Right ventricle myocardium superior (tissue), 1 donor: ENCODE results near the gene IRAG1. TPM values are rescaled to one million over a fixed set of nuclear protein-coding genes. Genes with fewer than 3 reads are reported as not detected.
"Not testable (repeated sequence)": the region's sequence is repeated elsewhere in the genome, so short reads cannot be mapped to it uniquely, and the experiment has no call there.

Experiments
- ATAC-seq: fragments of 200-7000 bp; cut with Tn5 transposase; one replicate; pipeline ENCODE4 v1.9.1; 2020; ENCODE audit warnings: mild to moderate bottlenecking; ENCODE audit not compliant: poor library complexity
- DNase-seq: peaks from one replicate; pipeline ENCODE4 v3.0.0-alpha.2; 2020
- intact Hi-C: fragments of 100-400 bp; cut with DNase I; formaldehyde crosslinking; loops from one replicate; pipeline ENCODE4 v1.11.2; 2022
- total RNA-seq: library from RNA; stranded (reverse); fragmentation: NEBNext Ultra II Directional; extraction: Animal tissue kit (Norgen Biotek cat#: 25700); gene quantifications from one replicate; pipeline ENCODE4 v1.2.1, GENCODE V29; 2021
- donor health status: DM: no; HTN: yes; CAD: no; lungs with severe emphysema.

Gene IRAG1
- total RNA-seq, 1 donor from 2014 or later: 4.5 TPM

DNA sequence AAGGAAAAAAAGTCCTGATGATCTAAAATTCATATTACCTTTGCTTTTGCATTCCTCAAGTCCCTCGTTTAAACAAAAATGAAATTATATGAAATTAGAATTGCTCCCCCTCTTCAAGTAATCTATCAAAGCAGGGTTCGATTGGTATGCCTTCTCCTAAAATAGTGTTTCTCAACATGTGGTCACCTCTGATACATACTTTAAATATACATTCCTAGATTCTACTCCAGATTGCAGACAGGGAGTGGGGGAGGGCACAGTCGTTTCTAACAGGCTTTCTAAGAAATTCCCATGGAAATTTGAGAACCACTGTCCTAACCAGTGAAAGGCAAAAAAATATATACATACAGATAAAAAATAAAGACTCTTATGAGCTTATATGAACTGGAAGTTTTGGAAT, 22.6 kb upstream of the IRAG1 start:
- ATAC-seq (no peak), DNase-seq (no peak)
- intact Hi-C loops: no loop called here

DNA sequence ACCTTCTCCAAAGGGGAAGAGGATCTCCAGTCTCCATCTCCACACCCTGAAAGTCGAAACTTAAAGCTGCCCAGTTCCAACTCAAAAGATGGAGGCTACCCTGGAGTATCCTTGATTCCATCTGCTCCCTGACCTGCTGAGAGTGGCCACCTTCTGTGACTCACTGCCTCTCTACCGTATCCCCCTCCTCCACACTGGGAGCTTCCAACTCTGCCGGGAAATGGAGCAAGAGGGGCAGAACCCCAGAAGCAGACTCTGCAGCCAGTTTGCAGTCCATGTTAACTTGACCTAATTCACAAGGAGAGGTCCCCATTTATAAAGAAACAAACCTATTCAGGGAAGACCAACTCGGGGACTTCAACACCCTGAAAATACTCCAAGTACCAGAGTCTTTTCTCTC, 22.0 kb upstream of the IRAG1 start:
- DNase-seq (no peak), ATAC-seq (no peak)
- intact Hi-C loops: no loop called here

DNA sequence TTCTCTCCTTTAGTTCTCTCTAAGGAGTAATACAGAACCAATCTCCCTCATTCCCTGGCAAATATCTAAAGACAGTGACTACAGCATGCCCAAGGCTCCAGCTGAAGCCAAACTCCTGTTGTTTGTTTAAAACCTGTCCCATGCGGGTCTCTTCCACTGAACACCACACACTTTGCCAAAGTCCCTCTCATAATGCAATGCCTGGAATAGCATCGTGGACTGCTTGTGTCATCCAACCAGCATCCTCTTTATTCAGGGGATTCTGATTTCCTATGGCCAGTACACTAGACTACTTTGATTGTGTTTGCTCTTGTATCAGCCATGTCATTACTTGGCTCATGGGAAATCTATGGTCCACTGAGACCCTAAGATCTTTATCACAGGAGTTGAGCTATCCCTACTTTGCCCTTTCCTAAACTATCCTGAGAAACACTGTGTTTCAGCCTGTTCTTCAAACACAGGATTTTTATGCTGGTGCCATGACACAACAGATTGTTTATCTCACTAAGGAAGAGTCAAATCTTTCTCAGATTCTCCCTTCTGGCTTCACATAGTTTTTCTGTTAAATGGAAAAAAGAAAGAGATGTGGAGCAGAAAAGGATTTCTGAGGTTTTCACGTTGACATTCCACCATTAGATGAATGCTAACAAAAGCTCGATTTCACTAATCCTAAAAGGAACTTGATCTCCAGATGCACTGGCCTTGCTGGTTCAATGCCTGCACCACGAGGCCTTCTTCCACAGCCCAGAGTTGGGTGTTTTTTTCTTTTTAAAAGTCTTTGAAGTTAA, 15.9 kb upstream of the IRAG1 start:
- ATAC-seq (no peak), DNase-seq (no peak)
- intact Hi-C loops: no loop called here

DNA sequence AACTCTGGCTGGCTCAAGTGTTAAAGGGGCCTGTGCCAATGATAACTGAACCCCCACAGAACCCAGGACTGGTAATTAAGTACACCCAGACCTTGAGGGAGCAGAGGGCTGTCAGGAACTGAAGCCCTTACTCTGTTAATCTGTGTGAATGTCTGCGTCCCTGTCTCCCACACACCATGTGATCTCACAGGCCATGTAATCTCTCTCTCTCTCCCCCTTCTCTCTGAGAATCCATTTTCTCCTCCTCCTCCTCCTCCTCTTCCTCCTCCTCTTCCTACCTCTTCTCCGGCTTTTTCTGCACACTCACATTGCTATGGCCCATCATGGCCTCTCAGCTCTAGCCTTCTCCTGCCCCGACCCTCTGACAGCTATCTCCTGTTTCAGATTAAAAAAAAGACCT, 14.6 kb upstream of the IRAG1 start:
- intact Hi-C loops: no loop called here
- DNase-seq: no peak
- ATAC-seq: no peak

DNA sequence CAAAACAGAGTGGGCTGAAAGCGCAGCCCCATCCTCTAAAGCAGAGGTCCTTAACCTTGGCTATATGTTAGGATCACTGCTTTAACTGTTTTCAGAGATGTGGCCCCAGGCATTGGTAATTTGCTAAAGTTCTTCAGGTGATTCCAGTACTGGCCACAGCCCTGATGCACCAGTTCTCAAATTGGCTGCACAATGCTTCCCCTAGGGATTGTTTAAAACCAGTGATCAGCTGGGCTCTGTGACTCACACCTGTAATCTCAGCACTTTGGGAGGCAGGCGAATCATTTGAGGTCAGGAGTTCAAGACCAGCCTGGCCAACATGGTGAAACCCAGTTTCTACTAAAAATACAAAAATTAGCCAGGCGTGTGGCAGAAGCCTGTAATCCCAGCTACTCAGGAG, 8.4 kb upstream of the IRAG1 start:
- intact Hi-C loops: no loop called here
- DNase-seq (no peak), ATAC-seq (no peak)

DNA sequence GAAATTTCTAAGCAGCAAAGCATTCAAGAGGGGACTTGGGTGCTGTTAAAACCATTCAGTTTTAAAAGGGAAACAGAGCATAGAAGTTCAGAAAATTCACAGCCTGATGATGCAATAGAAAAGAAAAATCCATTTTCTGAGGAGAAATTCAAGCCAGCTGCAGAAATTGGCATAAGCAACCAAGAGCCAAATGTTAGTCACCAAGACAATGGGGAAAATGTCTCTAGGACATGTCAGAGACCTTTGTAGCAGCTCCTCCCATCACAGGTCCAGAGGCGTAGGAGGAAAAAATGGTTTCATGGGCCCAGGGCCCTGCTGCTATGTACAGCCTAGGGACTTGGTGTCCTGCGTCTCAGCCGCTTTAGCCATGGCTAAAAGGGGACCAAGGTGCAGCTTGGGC, 5.5 kb upstream of the IRAG1 start:
- ATAC-seq (no peak), DNase-seq (no peak)
- intact Hi-C loops: no loop called here

DNA sequence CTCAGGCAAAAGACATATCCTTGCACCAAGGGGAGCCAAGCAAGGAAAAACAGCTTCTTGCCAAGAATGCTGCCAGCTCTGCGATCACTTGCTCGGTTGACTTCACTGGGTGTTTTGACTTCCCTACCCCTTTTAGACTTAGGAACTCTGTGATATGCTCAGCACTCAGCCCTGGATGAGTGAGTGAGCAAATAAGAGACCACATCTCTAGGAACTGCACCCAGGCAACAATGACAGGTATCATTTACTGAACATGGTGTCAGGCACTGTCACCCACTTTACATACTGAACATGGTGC, 3.7 kb upstream of the IRAG1 start:
- DNase-seq (no peak), ATAC-seq (no peak)
- intact Hi-C loops: no loop called here

DNA sequence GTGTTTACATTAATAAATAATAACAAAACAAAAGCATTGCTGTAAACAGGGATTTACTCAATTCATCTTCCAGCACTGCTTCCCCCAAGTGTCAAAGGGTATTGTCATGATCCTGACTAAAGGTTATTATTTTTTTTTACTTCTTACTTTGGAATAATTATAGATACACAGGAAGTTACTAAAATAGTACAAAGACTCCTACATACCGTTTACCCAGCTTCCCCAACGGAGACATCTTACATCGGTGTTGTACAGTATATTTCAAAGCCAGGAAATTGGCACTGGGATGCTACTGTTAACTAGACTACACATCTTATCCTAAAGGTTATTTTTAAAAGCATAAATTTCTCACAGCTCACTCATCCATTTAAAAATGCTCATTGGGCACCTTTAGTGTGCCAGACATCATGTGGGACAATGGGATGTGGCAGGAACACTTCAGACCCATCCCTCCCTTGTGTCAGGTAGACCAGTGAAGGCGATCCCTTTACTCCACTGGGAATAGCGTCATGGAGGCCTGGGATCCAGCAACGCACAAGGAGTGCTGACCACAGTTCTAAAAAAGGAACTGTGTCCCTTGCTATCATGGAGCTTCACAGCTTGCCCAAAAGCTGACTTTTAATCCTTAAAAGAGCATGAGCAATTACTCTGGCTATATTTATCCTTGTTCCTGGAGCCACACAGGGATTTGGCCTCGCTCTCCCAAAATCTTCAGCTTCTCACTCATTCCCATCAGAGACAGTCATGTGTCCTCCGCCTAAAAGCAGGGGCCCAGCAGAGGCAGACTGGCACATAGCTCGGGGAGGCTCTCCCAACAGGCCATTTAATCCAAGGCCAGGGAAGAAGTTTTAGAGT, 3.1 kb upstream of the IRAG1 start:
- intact Hi-C loops: no loop called here
- no peak for DNase-seq
- peak; percentile 12 for ATAC-seq

DNA sequence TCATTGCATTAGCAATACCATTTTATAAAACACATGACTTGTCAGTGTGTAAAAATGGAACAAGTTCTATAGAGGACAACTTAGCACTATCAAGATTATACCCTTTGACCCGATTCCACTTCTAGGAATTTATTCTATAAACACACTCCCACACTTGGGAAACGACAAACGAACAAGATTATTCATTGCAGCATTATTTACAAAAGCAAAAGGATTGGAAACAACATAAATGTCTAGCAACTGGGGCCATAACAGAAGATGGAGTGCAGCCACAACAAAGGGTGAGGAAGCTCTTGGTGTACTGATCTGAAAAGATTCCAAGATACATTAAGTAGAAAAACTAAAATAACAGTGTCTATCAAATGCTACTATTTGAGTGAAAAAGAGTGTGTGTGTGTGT, 2.3 kb upstream of the IRAG1 start:
- ATAC-seq (no peak), DNase-seq (no peak)
- intact Hi-C loops: no loop called here

DNA sequence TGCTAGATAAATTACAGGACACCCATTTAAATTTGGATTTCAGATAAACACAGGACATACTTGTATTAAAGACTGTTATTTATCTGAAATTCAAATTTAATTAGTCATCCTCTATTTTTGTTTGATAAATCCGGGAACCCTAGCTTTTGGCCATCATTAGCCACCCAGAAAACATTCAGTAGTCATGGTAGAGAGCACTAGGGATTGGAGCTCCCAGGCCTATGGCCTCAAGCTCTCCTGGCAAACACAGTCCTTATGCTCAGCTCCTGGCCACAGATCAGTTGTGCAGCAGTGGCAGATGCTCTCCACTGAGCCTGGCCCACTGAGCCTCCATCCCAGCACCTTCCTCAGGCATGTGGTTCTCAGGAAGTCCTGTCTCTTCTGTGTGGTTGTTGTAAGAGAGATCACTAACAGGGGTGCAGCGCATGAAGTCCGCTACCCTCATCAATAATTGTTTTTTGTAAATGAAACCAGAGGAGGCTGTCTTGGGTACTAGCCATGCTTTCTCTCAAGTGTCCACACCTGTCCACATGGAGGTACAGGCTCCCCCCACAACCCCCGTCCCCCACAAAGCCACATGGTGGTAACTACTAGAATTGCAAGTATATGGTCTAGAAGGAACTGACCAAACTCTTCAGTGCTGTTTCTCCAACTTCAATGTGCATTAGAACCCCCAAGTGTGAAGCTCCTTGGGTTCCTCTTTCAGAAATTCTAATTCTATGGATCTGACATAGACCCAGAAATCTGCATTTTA, 1.1 kb upstream of the IRAG1 start:
- ATAC-seq: no peak
- intact Hi-C loops: no loop called here
- DNase-seq: no peak

DNA sequence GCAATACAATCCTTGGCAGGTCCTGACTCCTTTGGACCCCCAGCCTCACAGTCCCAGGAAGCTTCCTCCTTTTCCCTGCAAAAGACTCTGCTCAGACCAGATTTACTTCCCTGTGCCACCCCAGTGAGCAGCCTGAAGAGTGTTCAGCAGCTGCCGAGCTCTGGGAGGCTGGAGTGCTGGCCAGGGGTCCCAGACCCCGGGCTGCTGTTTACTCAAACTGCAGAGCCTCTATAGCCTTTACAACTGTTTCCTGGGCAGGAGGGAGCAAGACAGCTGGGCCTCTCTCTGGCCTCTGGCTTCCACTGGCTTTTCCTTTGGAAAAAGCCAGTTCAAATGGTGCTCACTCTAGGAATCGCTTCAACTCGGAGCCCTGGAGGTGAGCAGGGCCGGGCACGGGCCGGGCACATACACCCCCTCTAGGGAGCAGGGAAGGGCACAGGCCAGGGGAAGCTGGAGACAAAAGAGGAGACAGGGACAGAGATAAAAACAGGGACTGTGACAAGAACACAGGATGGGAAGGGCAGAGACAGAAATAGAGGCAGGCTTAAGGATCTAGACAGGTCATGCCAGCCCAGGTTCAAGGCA, 932 bp downstream of the IRAG1 start:
- intact Hi-C loops: no loop called here
- DNase-seq: no peak
- ATAC-seq: no peak

DNA sequence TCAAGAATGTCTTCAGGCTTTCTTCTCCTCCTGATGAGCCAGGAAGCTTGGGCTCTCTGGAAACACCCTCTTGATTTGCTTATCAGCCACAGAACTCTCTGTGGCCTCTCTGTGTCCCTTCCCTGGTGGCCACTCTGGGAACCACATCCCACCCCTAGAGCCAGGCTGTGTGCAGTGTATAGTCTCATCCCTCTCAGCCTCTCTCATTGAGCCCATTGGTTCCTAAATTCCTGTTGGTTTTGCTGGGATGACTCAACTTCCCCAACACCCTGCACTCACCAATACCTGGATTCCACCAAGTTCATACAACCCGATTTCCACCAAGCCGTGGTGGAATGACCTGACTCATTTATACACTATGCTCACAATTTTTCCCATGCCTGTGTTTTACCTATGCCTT, 5.2 kb downstream of the IRAG1 start:
- intact Hi-C loops: no loop called here
- ATAC-seq: no peak
- DNase-seq: no peak

DNA sequence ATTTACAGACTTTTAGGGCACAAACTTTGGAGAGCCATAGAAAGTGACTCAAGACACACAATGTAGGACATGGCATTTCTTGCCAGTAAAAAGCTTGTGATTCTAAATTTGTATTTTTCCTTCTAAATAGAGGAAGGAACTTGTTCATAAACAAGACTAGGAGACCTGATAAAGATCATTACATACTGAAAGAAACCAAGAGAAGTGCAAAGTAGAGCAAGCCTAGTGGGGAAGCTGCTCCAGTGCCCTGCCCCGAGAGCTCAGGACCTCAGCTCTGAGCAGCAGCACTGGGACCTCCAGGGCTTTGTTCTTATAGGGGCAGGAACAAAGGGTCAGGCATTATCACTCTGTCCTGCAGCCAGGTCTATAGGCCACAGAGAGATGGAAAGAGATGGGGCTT, 7.2 kb downstream of the IRAG1 start:
- intact Hi-C loops: no loop called here
- DNase-seq (no peak), ATAC-seq (no peak)

DNA sequence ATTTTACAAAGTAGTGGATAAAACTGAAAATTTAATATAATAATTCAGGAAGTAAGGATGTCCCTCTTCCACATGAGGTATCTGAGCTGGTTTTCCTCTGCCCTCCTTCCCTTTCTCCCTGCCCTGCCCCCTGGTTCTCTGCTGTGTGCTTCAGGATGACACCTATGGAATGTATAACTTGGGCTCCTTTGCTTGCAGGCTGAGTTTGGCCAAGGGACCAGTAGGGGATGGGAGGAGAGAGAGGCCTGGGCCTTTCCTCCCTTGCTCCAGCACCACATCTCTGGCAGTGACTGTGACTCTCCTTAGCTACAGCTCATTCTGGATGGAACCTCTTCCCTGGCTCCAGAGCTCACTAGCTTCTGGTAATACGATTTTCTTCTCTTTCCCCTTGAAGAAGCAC, 10.1 kb downstream of the IRAG1 start:
- DNase-seq (no peak), ATAC-seq (no peak)
- intact Hi-C loops: no loop called here

DNA sequence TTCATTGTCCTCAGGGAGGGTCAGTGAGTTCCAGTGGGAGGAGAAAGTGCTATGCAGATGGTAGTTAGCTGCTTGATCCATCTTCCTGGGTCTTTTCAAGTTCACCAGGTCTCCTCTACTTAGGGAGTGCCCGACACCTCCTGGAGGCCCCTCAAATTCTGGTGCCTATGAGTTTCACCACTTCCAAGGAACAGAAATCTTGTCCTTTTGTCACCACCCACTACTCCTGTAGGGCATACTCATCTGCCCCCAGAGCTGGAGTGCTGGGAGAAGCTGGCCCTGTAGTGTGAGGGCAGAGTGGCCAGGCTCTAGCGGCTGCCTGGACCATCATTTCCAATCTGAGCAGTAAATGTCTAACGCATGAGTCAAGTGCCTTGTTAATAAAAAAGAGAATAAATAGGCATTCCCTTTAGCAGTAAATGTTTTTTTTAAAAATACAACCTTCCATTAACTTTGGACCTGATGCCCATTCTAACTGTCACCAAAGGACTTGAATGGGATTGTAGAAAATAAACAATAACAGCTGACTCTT, 12.5 kb downstream of the IRAG1 start:
- ATAC-seq: no peak
- intact Hi-C loops: no loop called here
- no peak for DNase-seq

DNA sequence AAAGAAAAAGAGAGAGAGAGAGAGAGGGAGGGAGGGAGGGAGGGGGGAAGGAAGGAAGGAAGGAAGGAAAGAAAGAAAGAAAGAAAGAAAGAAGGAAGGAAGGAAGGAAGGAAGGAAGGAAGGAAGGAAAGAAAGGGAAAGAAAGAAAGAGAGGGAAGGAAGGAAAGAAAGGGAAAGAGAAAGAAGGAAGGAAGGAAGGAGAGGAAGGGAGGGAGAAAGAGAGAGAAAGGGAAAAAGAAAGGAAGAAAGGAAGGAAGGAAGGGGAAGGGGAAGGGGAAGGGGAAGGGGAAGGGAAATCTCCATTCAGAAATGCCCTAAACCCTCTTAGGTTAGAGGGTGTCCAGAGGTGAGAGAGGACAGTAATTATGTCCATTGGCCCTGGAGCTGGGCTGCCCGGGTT, 13.3 kb downstream of the IRAG1 start:
- ATAC-seq, DNase-seq, intact Hi-C loops: not testable (repeated sequence)

DNA sequence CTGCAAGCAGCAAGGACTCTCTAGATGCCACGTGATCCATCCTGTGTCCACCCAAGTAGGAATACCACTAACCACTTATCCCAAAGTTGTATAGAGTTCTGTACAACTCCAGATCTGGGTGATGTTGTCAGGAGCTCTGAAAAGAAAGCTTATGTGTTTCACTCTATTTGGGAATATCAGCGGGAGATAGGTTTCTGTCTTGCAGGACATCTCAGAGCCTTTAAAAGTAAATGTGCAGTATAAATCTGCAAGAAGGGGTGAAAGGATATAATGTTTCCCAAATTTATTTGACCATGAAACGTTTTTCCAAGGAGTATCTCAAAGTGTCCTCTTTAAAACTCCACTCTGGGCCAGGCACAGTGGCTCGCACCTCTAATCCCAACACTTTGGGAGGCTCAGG, 13.9 kb downstream of the IRAG1 start:
- intact Hi-C loops: no loop called here
- ATAC-seq: no peak

DNA sequence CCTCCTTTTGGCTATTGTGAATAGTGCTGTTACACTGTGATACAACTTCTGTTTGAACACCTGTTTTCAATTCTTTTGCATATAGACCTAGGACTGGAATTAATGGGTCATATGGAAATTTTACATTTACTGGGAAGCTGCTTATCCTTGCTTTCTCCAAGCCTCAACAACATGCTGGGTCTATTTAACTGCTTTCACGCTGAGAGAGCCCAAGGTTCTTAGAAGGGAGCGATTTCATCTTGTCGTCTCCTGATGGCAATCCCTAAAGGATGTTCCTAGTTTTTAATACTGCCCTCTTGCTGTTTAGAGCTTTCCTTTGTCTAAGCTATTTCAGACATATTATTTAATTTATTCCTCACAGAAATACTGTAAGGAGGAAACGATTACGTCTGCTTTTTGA, 15.5 kb downstream of the IRAG1 start:
- ATAC-seq (no peak), DNase-seq (no peak)
- intact Hi-C loops: no loop called here

More for the DNA sequence above, 13.9 kb downstream of the IRAG1 start:
- no peak for DNase-seq

DNA sequence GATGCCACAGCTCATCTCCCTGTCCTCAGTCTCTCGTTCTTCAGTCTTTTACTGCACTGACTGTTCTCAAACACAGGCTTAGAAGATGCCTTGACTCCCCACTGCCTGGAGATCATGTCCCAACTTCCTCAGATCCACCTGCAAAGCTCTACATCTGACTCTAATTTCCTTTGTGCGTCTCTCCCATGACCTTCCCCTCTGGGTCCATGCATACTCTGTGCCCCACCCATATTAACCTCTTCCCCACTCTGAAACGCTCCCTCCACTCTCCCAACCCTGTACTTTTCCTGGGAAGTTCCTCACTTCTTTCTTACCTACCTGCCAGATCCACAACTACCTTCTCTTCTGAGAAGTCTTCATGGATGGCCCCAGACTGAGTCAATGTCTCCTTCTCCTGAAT, 16.6 kb downstream of the IRAG1 start:
- DNase-seq (no peak), ATAC-seq (no peak)
- intact Hi-C loops: no loop called here
